GM12892 (cell line): ENCODE results near the gene OR10G6.

ENCODE experiments used
- DNase-seq: peaks from one replicate; pipeline ENCODE4 v3.0.0; 2011; ENCODE audit not compliant: insufficient read length
- FAIRE-seq: peaks from 2 replicates; lab custom pipeline; 2011; peaks lifted over from hg19 to GRCh38; lab: Jason Lieb, UNC
- POLR2A ChIP-seq: IDR thresholded peaks from 2 replicates; pipeline ENCODE4 v1.6.1; 2011; ENCODE audit warnings: low read depth, low read length, control low read depth
- POLR2AphosphoS5 ChIP-seq: IDR thresholded peaks from 2 replicates; pipeline ENCODE4 v1.6.1; 2011; ENCODE audit warnings: low read depth, low read length, control low read depth
- TAF1 ChIP-seq: IDR thresholded peaks from 2 replicates; pipeline ENCODE4 v1.6.1; 2011; ENCODE audit warnings: low read depth, mild to moderate bottlenecking, control low read depth, low read length, borderline replicate concordance

Gene OR10G6

DNA sequence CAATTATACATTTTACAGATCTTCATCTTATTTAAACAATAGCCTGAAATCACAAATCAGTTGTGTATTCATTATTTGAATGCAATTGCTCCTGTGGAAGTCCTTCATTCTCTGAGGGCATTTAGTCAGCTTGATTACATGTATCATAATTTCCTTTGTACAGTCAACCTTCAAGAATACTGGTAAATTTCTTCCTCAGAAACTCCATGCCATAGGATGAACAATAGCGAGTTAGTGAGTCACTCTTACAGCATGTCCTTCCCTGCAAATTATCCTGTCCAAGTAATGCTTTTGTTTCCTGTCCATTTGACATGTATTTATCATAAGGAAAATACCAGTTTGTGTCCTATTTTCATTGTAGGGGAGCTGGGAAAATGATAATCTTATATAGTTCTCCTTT lies 21.1 kb downstream of the OR10G6 start:
- TF ChIP-seq POLR2A (no peak), TAF1 (no peak), POLR2AphosphoS5 (no peak)
- no peak for DNase-seq
- no peak for FAIRE-seq

DNA sequence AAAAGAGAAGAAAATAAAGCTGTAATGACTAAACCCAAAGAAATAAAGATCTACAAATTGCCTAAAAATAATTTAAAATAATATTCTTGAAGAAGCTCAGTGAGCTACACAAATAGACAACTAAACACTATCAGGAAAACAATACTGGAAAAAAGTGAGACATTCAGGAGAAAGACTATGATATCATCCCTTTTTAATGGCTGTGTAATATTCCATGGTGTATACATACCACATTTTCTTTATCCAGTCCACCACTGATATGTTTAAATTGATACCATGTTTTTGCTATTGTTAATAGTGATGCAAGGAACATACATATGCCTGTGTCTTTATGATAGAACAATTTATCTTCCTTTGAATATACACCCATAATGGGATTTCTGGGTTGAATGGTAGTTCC lies 38.2 kb downstream of the OR10G6 start:
- TF ChIP-seq POLR2AphosphoS5: no peak
- TF ChIP-seq TAF1: no peak
- TF ChIP-seq POLR2A: no peak
- DNase-seq (no peak), FAIRE-seq (no peak)

GRCh38 chr11:123945132-123945531 lies 49.8 kb downstream of the OR10G6 start:
- TF ChIP-seq TAF1: no peak
- TF ChIP-seq POLR2A: no peak
- no peak for TF ChIP-seq POLR2AphosphoS5
- no peak for FAIRE-seq

More at GRCh38 chr11:123945132-123945531, 49.8 kb downstream of the OR10G6 start:
- DNase-seq: no peak
